Adrenal gland (tissue), 12 donors: ENCODE data around the gene EPHA10. TPM values are rescaled to one million over a fixed set of nuclear protein-coding genes. Genes with fewer than 3 reads are reported as not detected.

Experiments used
- DNase-seq, 7 donors: peaks; one replicate each; pipeline ENCODE4 v3.0.0-alpha.2; 2019 to 2020
- H3K27ac ChIP-seq, 5 donors: fragments of 200-600 bp; sonication (generic) in 4 of 5; 1 replicate in 3 of 5; 2 replicates in 2 of 5; pipeline versions ENCODE4 v1.5.1 to v1.8.0; 2016 to 2020; ENCODE audit warnings: mild to moderate bottlenecking in 1 of 5
- H3K27me3 ChIP-seq: fragments of 200-600 bp; 2 replicates; pipeline ENCODE4 v1.8.0; 2021
- H3K36me3 ChIP-seq, 2 donors: fragments of 200-600 bp; replicated peaks in 1 of 2; 1 replicate in 1 of 2; 2 replicates in 1 of 2; pipeline versions ENCODE4 v1.5.1 to v1.8.0; 2018 to 2022
- H3K4me1 ChIP-seq, 2 donors: fragments of 200-600 bp; replicated peaks in 1 of 2; 1 replicate in 1 of 2; 2 replicates in 1 of 2; pipeline versions ENCODE4 v1.5.1 to v1.8.0; 2018 to 2021
- H3K4me3 ChIP-seq, 4 donors: fragments of 200-600 bp; sonication (generic) in 3 of 4; one replicate each; pipeline ENCODE4 v1.5.1; 2016 to 2018
- H3K9me3 ChIP-seq, 3 donors: fragments of 200-600 bp; sonication (generic) in 1 of 3; replicated peaks in 1 of 3; 1 replicate in 2 of 3; 2 replicates in 1 of 3; pipeline versions ENCODE4 v1.5.1 to v1.8.0; 2016 to 2021
- CTCF ChIP-seq, 6 experiments: fragments of 450-650 bp in 4 of 6; fragments of 200-600 bp in 2 of 6; sonication (generic) in 1 of 6; IDR thresholded peaks; 1 replicate in 5 of 6; 2 replicates in 1 of 6; pipeline versions ENCODE4 v1.5.1 to v1.8.0; 2016 to 2021; ENCODE audit warnings: antibody characterized with exemption in 6 of 6, mild to moderate bottlenecking in 2 of 6, moderate library complexity in 1 of 6
- POLR2A ChIP-seq, 2 donors: fragments of 450-650 bp; IDR thresholded peaks; one replicate each; pipeline ENCODE4 v1.6.1; 2017; ENCODE audit warnings: antibody characterized with exemption in 2 of 2, mild to moderate bottlenecking in 2 of 2, moderate library complexity in 1 of 2
- WGBS, 4 donors: extraction: QIAGEN DNeasy Blood & Tissue Kit in 2 of 4; methylation state at CpG; one replicate each; pipeline versions ENCODE4 v1.1.5 to v1.1.7; 2013 to 2017; 5-methylcytosine and 5-hydroxymethylcytosine counted together
- intact Hi-C, 2 donors: fragments of 100-400 bp; cut with DNase I; formaldehyde crosslinking; loops; one replicate each; pipeline versions ENCODE4 v1.14.1 to v1.15.0; 2022 to 2023
- polyA plus RNA-seq, 3 donors: library from polyadenylated mRNA; stranded (reverse); fragments of 200-250 nt in 2 of 3; fragments of 350-450 nt in 1 of 3; fragmentation: Illumina TruSeq in 1 of 3; extraction: RNeasy Lipid Tissue Mini Kit (QIAGEN cat#74804) in 1 of 3; gene quantifications; one replicate each; pipeline ENCODE4 v1.2.3, GENCODE V29; 2013 to 2014
- total RNA-seq, 9 donors: library from RNA; depleted of rRNA in 4 of 9; stranded (reverse); fragments of >200 nt in 4 of 9; fragments of 120-200 nt in 1 of 9; fragmentation: NEBNext Ultra II Directional in 1 of 9; extraction: Animal tissue kit (Norgen Biotek cat#: 25700) in 1 of 9; gene quantifications; one replicate each; pipeline versions ENCODE4 v1.1.0 to v1.2.4, GENCODE V29; 2013 to 2023
- donor health status: healthy with polysubstance abuse.
- donor health status: Bipolar disorder and iron deficiency.
- donor health status: DM: yes; HTN: yes; CAD: no.
- donor health status: DM: no; HTN: no; CAD: no.
- donor health status: DM: no; HTN: no; CAD: no.
- donor health status: DM: yes; HTN: yes; CAD: no.

Gene EPHA10
- total and polyA plus RNA-seq, 12 donors = 0.06 to 3.9 (median 0.48) TPM

GRCh38 chr1:37673920-37674319 is 91.0 kb downstream of the EPHA10 start:
- H3K27ac ChIP-seq = no peak overlapping the region
- DNase-seq = peak in 2 of 7 donors; percentile 29 to 39
- intact Hi-C loops = loop anchor here in 1 of 2 donors (5.0 kb wide), 1 partner anchor 57 kb away; no protein-coding TSS in a partner anchor
- H3K9me3 ChIP-seq = no peaks in the 10 kb centered on the region
- H3K27me3 ChIP-seq = no peaks in the 10 kb centered on the region
- no peak overlapping the region for H3K4me3 ChIP-seq
- TF ChIP-seq POLR2A (IDR thresholded peaks at IDR 0.05) (no peak), CTCF (IDR thresholded peaks at IDR 0.05) (no peak)
- WGBS, 4 donors = 21 to 53% (median 42%) methylated on average over 6 to 10 of the region's 10 CpGs
- H3K4me1 ChIP-seq = peaks cover 0 to 3% of the 10 kb centered on the region in 2 donors
- no peaks in the 10 kb centered on the region for H3K36me3 ChIP-seq

- no peaks in the 10 kb centered on the region for H3K27me3 ChIP-seq
- intact Hi-C loops = loop anchor here in 1 of 2 donors (5.0 kb wide), 1 partner anchor 55 kb away; no protein-coding TSS in a partner anchor
- DNase-seq = no peak
Observed at GRCh38 chr1:37672136-37672870, 92.6 kb downstream of the EPHA10 start.

DNA sequence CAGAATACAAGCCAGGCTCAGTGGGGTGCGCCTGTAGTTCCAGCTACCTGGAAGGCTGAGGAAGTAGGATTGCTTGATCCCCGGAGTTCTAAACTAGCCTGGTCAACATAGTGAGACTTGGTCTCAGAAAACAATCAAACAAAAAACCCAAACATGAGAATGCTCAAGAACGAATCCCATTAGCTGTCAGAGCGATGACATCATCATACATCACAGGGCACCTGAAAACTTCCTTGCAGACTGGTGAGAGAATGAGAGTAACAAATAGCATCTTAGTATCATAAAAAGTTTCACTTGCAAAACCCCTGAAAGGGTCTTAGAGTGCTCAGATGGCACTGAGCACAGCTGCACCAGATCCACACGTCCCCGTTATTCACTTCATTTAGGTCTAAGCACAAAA is 93.7 kb downstream of the EPHA10 start:
- no peak for DNase-seq
- TF ChIP-seq CTCF (IDR thresholded peaks at IDR 0.05) (no peak), POLR2A (IDR thresholded peaks at IDR 0.05) (no peak)
- Histone ChIP-seq H3K9me3 (no peaks in the 10 kb centered on the region), H3K27me3 (no peaks in the 10 kb centered on the region), H3K36me3 (no peaks in the 10 kb centered on the region), H3K27ac (no peak overlapping the region), H3K4me1 (peaks cover 0 to 3% of the 10 kb centered on the region in 2 donors), H3K4me3 (no peak overlapping the region)
- 61 to 69% (median 65%) methylated on average over 6 of the region's 6 CpGs for WGBS, 4 donors
- intact Hi-C loops = loop anchor here in 1 of 2 donors (5.0 kb wide), 1 partner anchor 54 kb away; no protein-coding TSS in a partner anchor

More at GRCh38 chr1:37672136-37672870, 92.6 kb downstream of the EPHA10 start:
- TF ChIP-seq POLR2A (IDR thresholded peaks at IDR 0.05) = no peak
- no peak for TF ChIP-seq CTCF (IDR thresholded peaks at IDR 0.05)
- H3K27ac ChIP-seq = no peak overlapping the region
- H3K9me3 ChIP-seq = no peaks in the 10 kb centered on the region
- H3K4me3 ChIP-seq = no peak overlapping the region
- peaks cover 0 to 3% of the 10 kb centered on the region in 2 donors for H3K4me1 ChIP-seq
- no peaks in the 10 kb centered on the region for H3K36me3 ChIP-seq
- WGBS, 4 donors = 57 to 69% (median 66%) methylated on average over 5 to 9 of the region's 9 CpGs

DNA sequence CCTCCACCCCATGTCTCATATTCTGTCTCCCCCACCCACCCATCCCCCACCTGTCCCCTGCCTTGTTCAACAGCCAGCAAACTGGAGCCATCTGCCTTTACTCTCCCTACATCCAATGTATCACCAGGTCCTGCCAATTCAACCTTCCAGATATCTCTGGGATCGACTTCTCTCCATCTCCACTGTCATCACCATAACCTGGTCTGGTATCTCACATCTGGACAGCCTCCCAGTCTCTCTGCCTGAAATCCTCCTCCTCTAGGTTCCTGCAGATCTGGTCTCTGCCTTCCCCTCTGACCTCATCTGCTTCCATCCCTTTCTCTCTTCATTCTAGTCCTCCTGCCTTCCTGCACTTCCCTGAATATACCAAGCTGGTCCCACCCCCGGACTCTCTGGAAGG is 94.8 kb downstream of the EPHA10 start:
- intact Hi-C loops = loop anchor here in 1 of 2 donors (5.0 kb wide), 1 partner anchor 53 kb away; no protein-coding TSS in a partner anchor
- no peak for TF ChIP-seq CTCF (IDR thresholded peaks at IDR 0.05)
- no peak for TF ChIP-seq POLR2A (IDR thresholded peaks at IDR 0.05)
- Histone ChIP-seq H3K27me3 (no peaks in the 10 kb centered on the region), H3K4me1 (no peaks in the 10 kb centered on the region), H3K27ac (no peak overlapping the region), H3K36me3 (no peaks in the 10 kb centered on the region), H3K9me3 (no peaks in the 10 kb centered on the region), H3K4me3 (no peak overlapping the region)
- no peak for DNase-seq
- WGBS, 4 donors = 53 to 72% (median 62%) methylated on average over 2 of the region's 2 CpGs
